MCF 10A (cell line): ENCODE measurements around the gene NELL1. TPM values are rescaled to one million over a fixed set of nuclear protein-coding genes. Genes with fewer than 3 reads are reported as not detected.

Source experiments
- BruUV-seq: library from RNA; stranded (reverse); fragments of 400-500 nt; replicated peaks from 2 replicates; lab custom pipeline; 2021; lab: Mats Ljungman, UMichigan
- CTCF ChIA-PET: fragments of 300-600 bp; sonication (Branson Sonifier 250); formaldehyde crosslinking; extraction: SDS; loops from one replicate; lab custom pipeline; 2021; ENCODE audit warnings: antibody characterized with exemption, inconsistent platforms; lab: Yijun Ruan, JAX
- POLR2A ChIA-PET: fragments of 300-600, 350-650 bp; sonication (Branson Sonifier 250); formaldehyde crosslinking; extraction: SDS; loops from one replicate; lab custom pipeline; 2020; ENCODE audit warnings: antibody characterized with exemption, inconsistent platforms; lab: Yijun Ruan, JAX
- DNase-seq: peaks from one replicate; pipeline ENCODE4 v3.0.0-alpha.2; 2018; ENCODE audit not compliant: unreplicated experiment
- H3K27ac Mint-ChIP-seq: one replicate; pipeline ENCODE4 v1.8.0; 2022; ENCODE audit warnings: mild to moderate bottlenecking, low read depth, mixed read lengths; ENCODE audit not compliant: unreplicated experiment
- H3K27me3 Mint-ChIP-seq: one replicate; pipeline ENCODE4 v1.8.0; 2022; ENCODE audit warnings: mixed read lengths; ENCODE audit not compliant: insufficient read depth, unreplicated experiment
- H3K36me3 Mint-ChIP-seq: one replicate; pipeline ENCODE4 v1.8.0; 2022; ENCODE audit warnings: mild to moderate bottlenecking, moderate library complexity, mixed read lengths; ENCODE audit not compliant: insufficient read depth, unreplicated experiment
- H3K4me1 Mint-ChIP-seq: one replicate; pipeline ENCODE4 v1.8.0; 2022; ENCODE audit warnings: mixed read lengths; ENCODE audit not compliant: insufficient read depth, unreplicated experiment
- H3K4me3 Mint-ChIP-seq: one replicate; pipeline ENCODE4 v1.8.0; 2022; ENCODE audit warnings: mild to moderate bottlenecking, moderate library complexity, mixed read lengths; ENCODE audit not compliant: unreplicated experiment
- H3K9me3 Mint-ChIP-seq: one replicate; pipeline ENCODE4 v1.8.0; 2022; ENCODE audit warnings: mixed read lengths; ENCODE audit not compliant: unreplicated experiment
- intact Hi-C: fragments of 100-400 bp; cut with micrococcal nuclease; formaldehyde crosslinking; loops from 2 replicates; pipeline ENCODE4 v1.14.1; 2022
- total RNA-seq: library from RNA; stranded (reverse); gene quantifications from 2 replicates; pipeline ENCODE4 v1.2.3, GENCODE V29; 2022
- TF ChIP-seq, protein P1 (sequence below): fragments of 200-600 bp; IDR thresholded peaks from one replicate; pipeline ENCODE4 v1.8.0; 2022; ENCODE audit warnings: antibody characterized with exemption, mild to moderate bottlenecking; ENCODE audit not compliant: unreplicated experiment

Gene NELL1
- total RNA-seq, 1 experiment from 2014 or later = not detected

DNA sequence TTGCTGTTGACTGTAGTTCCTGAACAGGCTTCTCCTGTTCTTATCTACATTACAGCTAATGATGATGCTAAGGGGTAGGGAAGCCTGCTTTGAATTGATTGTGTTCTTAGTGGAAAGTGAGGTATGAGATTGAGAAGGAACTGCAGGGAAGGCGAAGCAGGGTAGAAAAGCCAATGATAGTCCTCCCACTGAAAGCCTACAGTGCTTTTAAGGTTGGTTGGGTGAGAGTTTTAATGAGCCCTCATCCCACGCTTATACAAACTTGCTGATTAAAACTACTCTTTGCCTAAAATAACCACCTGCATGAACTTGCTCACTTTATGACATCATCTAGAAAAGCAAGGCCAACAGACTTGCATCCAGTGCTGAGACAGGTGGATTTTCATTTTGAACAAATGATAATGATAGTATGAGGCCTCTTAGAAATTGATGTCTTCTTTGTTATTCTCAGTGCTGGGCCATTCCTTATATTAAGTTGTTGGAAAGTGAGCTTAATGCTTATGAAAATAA is 891.1 kb downstream of the NELL1 start:
- intact Hi-C loops = no loop called here

GRCh38 chr11:21561581-21561980 is 892.2 kb downstream of the NELL1 start:
- intact Hi-C loops = no loop called here
- POLR2A ChIA-PET = no interaction called here

More for the DNA sequence above, 891.1 kb downstream of the NELL1 start:
- no peaks in the 10 kb centered on the region for H3K27me3 Mint-ChIP-seq
- TF ChIP-seq, protein P1, sequence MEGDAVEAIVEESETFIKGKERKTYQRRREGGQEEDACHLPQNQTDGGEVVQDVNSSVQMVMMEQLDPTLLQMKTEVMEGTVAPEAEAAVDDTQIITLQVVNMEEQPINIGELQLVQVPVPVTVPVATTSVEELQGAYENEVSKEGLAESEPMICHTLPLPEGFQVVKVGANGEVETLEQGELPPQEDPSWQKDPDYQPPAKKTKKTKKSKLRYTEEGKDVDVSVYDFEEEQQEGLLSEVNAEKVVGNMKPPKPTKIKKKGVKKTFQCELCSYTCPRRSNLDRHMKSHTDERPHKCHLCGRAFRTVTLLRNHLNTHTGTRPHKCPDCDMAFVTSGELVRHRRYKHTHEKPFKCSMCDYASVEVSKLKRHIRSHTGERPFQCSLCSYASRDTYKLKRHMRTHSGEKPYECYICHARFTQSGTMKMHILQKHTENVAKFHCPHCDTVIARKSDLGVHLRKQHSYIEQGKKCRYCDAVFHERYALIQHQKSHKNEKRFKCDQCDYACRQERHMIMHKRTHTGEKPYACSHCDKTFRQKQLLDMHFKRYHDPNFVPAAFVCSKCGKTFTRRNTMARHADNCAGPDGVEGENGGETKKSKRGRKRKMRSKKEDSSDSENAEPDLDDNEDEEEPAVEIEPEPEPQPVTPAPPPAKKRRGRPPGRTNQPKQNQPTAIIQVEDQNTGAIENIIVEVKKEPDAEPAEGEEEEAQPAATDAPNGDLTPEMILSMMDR = no peak
- POLR2A ChIA-PET = no interaction called here
- H3K27ac Mint-ChIP-seq = no peak overlapping the region
- DNase-seq = no peak
- CTCF ChIA-PET = no interaction called here
- peaks cover 34% of the 10 kb centered on the region for H3K9me3 Mint-ChIP-seq
- no TSS peak for BruUV-seq
- no peaks in the 10 kb centered on the region for H3K36me3 Mint-ChIP-seq
- no peaks in the 10 kb centered on the region for H3K4me1 Mint-ChIP-seq
- no peak overlapping the region for H3K4me3 Mint-ChIP-seq

DNA sequence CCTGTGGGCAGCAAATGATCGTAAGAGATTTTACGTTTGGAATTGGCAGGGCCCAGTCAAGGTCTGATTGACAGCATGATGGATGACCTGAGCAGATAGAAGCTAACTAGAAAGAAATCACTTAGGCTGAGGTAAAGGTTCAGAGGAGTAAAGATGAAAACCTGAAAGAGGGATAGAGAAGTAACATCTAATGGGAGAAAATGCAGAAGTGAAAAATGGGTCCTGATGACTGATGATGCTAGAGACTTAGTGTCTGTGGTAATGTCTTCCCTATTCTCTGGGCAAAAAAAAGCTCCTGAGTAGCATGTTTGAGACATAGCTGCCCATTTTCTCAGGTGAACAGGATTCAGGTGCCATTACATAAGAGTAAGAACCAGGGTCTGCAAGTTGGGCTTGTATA is 894.7 kb downstream of the NELL1 start:
- intact Hi-C loops = no loop called here
- Mint-ChIP-seq H3K4me3 (no peak overlapping the region), H3K9me3 (peaks cover 27% of the 10 kb centered on the region), H3K27me3 (no peaks in the 10 kb centered on the region), H3K36me3 (no peaks in the 10 kb centered on the region), H3K4me1 (no peaks in the 10 kb centered on the region), H3K27ac (no peak overlapping the region)
- TF ChIP-seq, protein P1 = no peak
- ChIA-PET POLR2A (no interaction called here), CTCF (no interaction called here)
- BruUV-seq = no TSS peak
- DNase-seq = no peak

More at GRCh38 chr11:21561581-21561980, 892.2 kb downstream of the NELL1 start:
- Mint-ChIP-seq H3K4me3 (no peak overlapping the region), H3K9me3 (peaks cover 34% of the 10 kb centered on the region), H3K4me1 (no peaks in the 10 kb centered on the region), H3K27me3 (no peaks in the 10 kb centered on the region), H3K36me3 (no peaks in the 10 kb centered on the region), H3K27ac (no peak overlapping the region)
- no TSS peak for BruUV-seq
- DNase-seq = no peak
- CTCF ChIA-PET = interaction anchor here (0.6 kb wide), 1 partner anchor 338 kb away, joined by 3 read pairs; no protein-coding TSS in a partner anchor
- TF ChIP-seq, protein P1 = no peak

- no peak overlapping the region for H3K27ac Mint-ChIP-seq
- peaks cover 33% of the 10 kb centered on the region for H3K9me3 Mint-ChIP-seq
- CTCF ChIA-PET = interaction anchor here (0.7 kb wide), 1 partner anchor 122 kb away, joined by 4 read pairs; no protein-coding TSS in a partner anchor
- H3K4me1 Mint-ChIP-seq = no peaks in the 10 kb centered on the region
- TF ChIP-seq, protein P1 = no peak
- DNase-seq = no peak
- no TSS peak for BruUV-seq
- H3K36me3 Mint-ChIP-seq = no peaks in the 10 kb centered on the region
- no peak overlapping the region for H3K4me3 Mint-ChIP-seq
- no peaks in the 10 kb centered on the region for H3K27me3 Mint-ChIP-seq
- intact Hi-C loops = no loop called here
- POLR2A ChIA-PET = no interaction called here
Observed at GRCh38 chr11:21564833-21565682, 895.7 kb downstream of the NELL1 start.
